HG03571 (cell line): ENCODE results near the gene ELMO3.

ENCODE experiments used
- ATAC-seq: cut with Tn5 transposase; IDR thresholded peaks from one replicate; pipeline ENCODE4 v1.9.1; 2021; ENCODE audit not compliant: unreplicated experiment

The ELMO3 gene

GRCh38 chr16:67252609-67253497 is 53.9 kb downstream of the ELMO3 start:
- ATAC-seq, result no peak
